Caco-2 (cell line): ENCODE data around the gene KLK13. TPM values are rescaled to one million over a fixed set of nuclear protein-coding genes. Genes with fewer than 3 reads are reported as not detected.

Source experiments
- BruUV-seq: library from RNA; stranded (reverse); fragments of 400-500 nt; replicated peaks from 2 replicates; lab custom pipeline; 2021; lab: Mats Ljungman, UMichigan
- CTCF ChIA-PET: fragments of 300-600 bp; sonication (Branson Sonifier 250); formaldehyde crosslinking; loops from one replicate; lab custom pipeline; 2022; ENCODE audit warnings: antibody characterized with exemption; lab: Charles Lee
- POLR2A ChIA-PET: fragments of 300-600 bp; sonication (Branson Sonifier 250); formaldehyde crosslinking; loops from one replicate; lab custom pipeline; 2022; ENCODE audit warnings: antibody characterized with exemption; lab: Charles Lee
- DNase-seq, 2 experiments: peaks; one replicate each; pipeline versions ENCODE4 v3.0.0 to v3.0.0-alpha.2; 2020 to 2022
- H3K27me3 ChIP-seq: replicated peaks from 2 replicates; pipeline ENCODE4 v1.6.0; 2011; ENCODE audit warnings: low read length; ENCODE audit not compliant: control insufficient read depth, insufficient read depth
- H3K36me3 ChIP-seq: 2 replicates; pipeline ENCODE4 v1.5.1; 2011; ENCODE audit warnings: low read length; ENCODE audit not compliant: control insufficient read depth, insufficient read depth
- H3K4me1 ChIP-seq: fragments of 250-450 bp; sonication (Bioruptor Pico); 2 replicates; pipeline ENCODE4 v1.5.1; 2020; ENCODE audit warnings: mild to moderate bottlenecking
- H3K4me3 ChIP-seq: 2 replicates; pipeline ENCODE4 v1.5.1; 2011; ENCODE audit warnings: low read depth, mild to moderate bottlenecking, control low read depth, low read length
- H3K9me3 ChIP-seq: fragments of 250-450 bp; sonication (Bioruptor Pico); 2 replicates; pipeline ENCODE4 v1.5.1; 2020; ENCODE audit warnings: mild to moderate bottlenecking, moderate library complexity
- H3K27ac Mint-ChIP-seq: one replicate; pipeline ENCODE4 v1.8.0; 2022; ENCODE audit warnings: mixed read lengths; ENCODE audit not compliant: unreplicated experiment
- H3K27me3 Mint-ChIP-seq: one replicate; pipeline ENCODE4 v1.8.0; 2022; ENCODE audit warnings: mixed read lengths; ENCODE audit not compliant: insufficient read depth, unreplicated experiment
- H3K36me3 Mint-ChIP-seq: one replicate; pipeline ENCODE4 v1.8.0; 2022; ENCODE audit warnings: mild to moderate bottlenecking, mixed read lengths; ENCODE audit not compliant: insufficient read depth, unreplicated experiment
- H3K4me1 Mint-ChIP-seq: one replicate; pipeline ENCODE4 v1.8.0; 2022; ENCODE audit warnings: low read depth, mixed read lengths; ENCODE audit not compliant: unreplicated experiment
- H3K4me3 Mint-ChIP-seq: one replicate; pipeline ENCODE4 v1.8.0; 2022; ENCODE audit warnings: mild to moderate bottlenecking, moderate library complexity, mixed read lengths; ENCODE audit not compliant: unreplicated experiment
- H3K9me3 Mint-ChIP-seq: one replicate; pipeline ENCODE4 v1.8.0; 2022; ENCODE audit warnings: mixed read lengths; ENCODE audit not compliant: unreplicated experiment
- intact Hi-C: fragments of 100-400 bp; cut with micrococcal nuclease; formaldehyde crosslinking; loops from one replicate; pipeline ENCODE4 v1.10.0; 2022; ENCODE audit not compliant: unreplicated experiment
- total RNA-seq: library from RNA; stranded (reverse); gene quantifications from 2 replicates; pipeline ENCODE4 v1.2.3, GENCODE V29; 2022
- TF ChIP-seq, protein P1 (sequence below), 2 experiments: fragments of 200-600 bp in 1 of 2; IDR thresholded peaks; 1 replicate in 1 of 2; 2 replicates in 1 of 2; pipeline versions ENCODE4 v1.5.1 to v1.8.0; 2011 to 2022; ENCODE audit warnings: antibody characterized with exemption in 1 of 2, control low read depth in 1 of 2, inconsistent platforms in 1 of 2, low read depth in 1 of 2, low read length in 1 of 2, mild to moderate bottlenecking in 1 of 2, moderate library complexity in 1 of 2; ENCODE audit not compliant: insufficient read depth in 1 of 2, severe bottlenecking in 1 of 2, unreplicated experiment in 1 of 2

KLK13 gene
- total RNA-seq, 1 experiment from 2014 or later, result not detected

GRCh38 chr19:51076631-51077213 lies 11.8 kb upstream of the KLK13 start:
- no peak overlapping the region for H3K27ac Mint-ChIP-seq
- no TSS peak for BruUV-seq
- H3K27me3 ChIP-seq, result no peaks in the 10 kb centered on the region
- intact Hi-C loops, result no loop called here
- TF ChIP-seq, protein P1, sequence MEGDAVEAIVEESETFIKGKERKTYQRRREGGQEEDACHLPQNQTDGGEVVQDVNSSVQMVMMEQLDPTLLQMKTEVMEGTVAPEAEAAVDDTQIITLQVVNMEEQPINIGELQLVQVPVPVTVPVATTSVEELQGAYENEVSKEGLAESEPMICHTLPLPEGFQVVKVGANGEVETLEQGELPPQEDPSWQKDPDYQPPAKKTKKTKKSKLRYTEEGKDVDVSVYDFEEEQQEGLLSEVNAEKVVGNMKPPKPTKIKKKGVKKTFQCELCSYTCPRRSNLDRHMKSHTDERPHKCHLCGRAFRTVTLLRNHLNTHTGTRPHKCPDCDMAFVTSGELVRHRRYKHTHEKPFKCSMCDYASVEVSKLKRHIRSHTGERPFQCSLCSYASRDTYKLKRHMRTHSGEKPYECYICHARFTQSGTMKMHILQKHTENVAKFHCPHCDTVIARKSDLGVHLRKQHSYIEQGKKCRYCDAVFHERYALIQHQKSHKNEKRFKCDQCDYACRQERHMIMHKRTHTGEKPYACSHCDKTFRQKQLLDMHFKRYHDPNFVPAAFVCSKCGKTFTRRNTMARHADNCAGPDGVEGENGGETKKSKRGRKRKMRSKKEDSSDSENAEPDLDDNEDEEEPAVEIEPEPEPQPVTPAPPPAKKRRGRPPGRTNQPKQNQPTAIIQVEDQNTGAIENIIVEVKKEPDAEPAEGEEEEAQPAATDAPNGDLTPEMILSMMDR (IDR thresholded peaks at IDR 0.05; ENCODE audit: insufficient read depth in 1 of 2, low read depth in 1 of 2, low read length in 1 of 2, severe bottlenecking in 1 of 2, unreplicated experiment in 1 of 2), result no peak
- DNase-seq, result no peak
- no peaks in the 10 kb centered on the region for H3K4me1 ChIP-seq
- no peaks in the 10 kb centered on the region for H3K36me3 ChIP-seq
- H3K9me3 Mint-ChIP-seq, result peaks cover 13% of the 10 kb centered on the region
- H3K4me3 Mint-ChIP-seq, result no peak overlapping the region
- H3K27me3 Mint-ChIP-seq, result peaks cover 12% of the 10 kb centered on the region
- H3K9me3 ChIP-seq, result peaks cover 11% of the 10 kb centered on the region
- POLR2A ChIA-PET, result no interaction called here
- CTCF ChIA-PET, result no interaction called here
- H3K36me3 Mint-ChIP-seq, result no peaks in the 10 kb centered on the region
- no peaks in the 10 kb centered on the region for H3K4me1 Mint-ChIP-seq
- H3K4me3 ChIP-seq, result no peak overlapping the region

DNA sequence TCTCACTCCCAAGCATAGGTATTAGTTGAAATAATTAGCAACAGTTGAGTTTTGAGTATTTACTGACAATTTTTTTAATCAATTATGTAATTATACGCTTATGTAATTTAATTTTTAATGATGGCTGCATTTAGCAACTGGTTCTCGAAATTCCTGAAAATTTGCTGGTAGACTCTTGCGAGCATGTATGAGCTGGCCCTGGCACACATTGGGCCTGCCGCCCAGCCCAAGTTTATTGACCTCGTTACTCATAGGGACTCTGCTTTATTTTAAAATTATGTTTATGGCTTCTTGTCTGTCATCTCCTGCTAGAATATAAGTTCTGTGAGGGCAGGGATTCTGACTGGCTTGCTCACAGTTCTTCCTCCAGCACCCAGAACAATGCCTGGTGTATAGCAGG lies 11.1 kb upstream of the KLK13 start:
- H3K4me3 ChIP-seq, result no peak overlapping the region
- intact Hi-C loops, result no loop called here
- Mint-ChIP-seq H3K4me1 (no peaks in the 10 kb centered on the region), H3K27me3 (peaks cover 12% of the 10 kb centered on the region), H3K9me3 (peaks cover 13% of the 10 kb centered on the region), H3K27ac (no peak overlapping the region), H3K4me3 (no peak overlapping the region), H3K36me3 (no peaks in the 10 kb centered on the region)
- no peaks in the 10 kb centered on the region for H3K4me1 ChIP-seq
- H3K36me3 ChIP-seq, result no peaks in the 10 kb centered on the region
- TF ChIP-seq, protein P1 (IDR thresholded peaks at IDR 0.05; ENCODE audit: insufficient read depth in 1 of 2, low read depth in 1 of 2, low read length in 1 of 2, severe bottlenecking in 1 of 2, unreplicated experiment in 1 of 2), result no peak
- ChIA-PET POLR2A (no interaction called here), CTCF (no interaction called here)
- H3K27me3 ChIP-seq, result no peaks in the 10 kb centered on the region
- no peak for DNase-seq
- BruUV-seq, result no TSS peak
- H3K9me3 ChIP-seq, result peaks cover 11% of the 10 kb centered on the region

- TF ChIP-seq, protein P1 (IDR thresholded peaks at IDR 0.05; ENCODE audit: insufficient read depth in 1 of 2, low read depth in 1 of 2, low read length in 1 of 2, severe bottlenecking in 1 of 2, unreplicated experiment in 1 of 2), result no peak
- H3K9me3 Mint-ChIP-seq, result peaks cover 13% of the 10 kb centered on the region
Observed at GRCh38 chr19:51071095-51071405, 6.2 kb upstream of the KLK13 start.

More at GRCh38 chr19:51071095-51071405, 6.2 kb upstream of the KLK13 start:
- H3K36me3 ChIP-seq, result no peaks in the 10 kb centered on the region
- no peaks in the 10 kb centered on the region for H3K27me3 ChIP-seq
- DNase-seq, result no peak
- BruUV-seq, result no TSS peak
- peaks cover 11% of the 10 kb centered on the region for H3K9me3 ChIP-seq
- intact Hi-C loops, result no loop called here
- POLR2A ChIA-PET, result no interaction called here
- Mint-ChIP-seq H3K4me3 (no peak overlapping the region), H3K4me1 (no peaks in the 10 kb centered on the region), H3K27ac (no peak overlapping the region), H3K27me3 (peaks cover 6% of the 10 kb centered on the region), H3K36me3 (no peaks in the 10 kb centered on the region)
- CTCF ChIA-PET, result no interaction called here
- H3K4me1 ChIP-seq, result no peaks in the 10 kb centered on the region
- no peak overlapping the region for H3K4me3 ChIP-seq
